ENCODE measurements around the gene IGLL1.
"Not testable (repeated sequence)": the region's sequence is repeated elsewhere in the genome, so short reads cannot be mapped to it uniquely, and the experiment has no call there.

- TF ChIP-seq CTCF, POLR2A (IDR thresholded peaks at IDR 0.05): not testable (repeated sequence)
These were observed 41.4 kb downstream of the IGLL1 start for GRCh38 chr22:23538696-23539030.

All from testis (tissue), 2 donors.